ENCODE measurements around the gene ADARB2. TPM values are rescaled to one million over a fixed set of nuclear protein-coding genes. Genes with fewer than 3 reads are reported as not detected.

The ADARB2 gene
- polyA plus RNA-seq, 1 of the 3 experiments (the other 2 are of a cell fraction), result not detected

GRCh38 chr10:1134156-1134555, 603.2 kb downstream of the ADARB2 start:
- Histone ChIP-seq H3K4me2 (no peak overlapping the region), H3F3A (replicated peaks; ENCODE audit: insufficient read depth) (no peaks in the 10 kb centered on the region), H3K9me3 (no peaks in the 10 kb centered on the region), H2AFZ (ENCODE audit: low read depth) (no peak overlapping the region), H3K36me3 (replicated peaks in 1 of 2; ENCODE audit: control insufficient read depth in 1 of 2, insufficient read depth in 2 of 2, low read length in 1 of 2) (peaks cover 6 to 24% of the 10 kb centered on the region in 2 experiments), H3K4me1 (ENCODE audit: control insufficient read depth in 1 of 2, insufficient read depth in 2 of 2, low read depth in 1 of 2, low read length in 1 of 2) (no peaks in the 10 kb centered on the region), H3K4me3 (ENCODE audit: low read depth in 2 of 2, low read length in 1 of 2) (no peak overlapping the region), H4K20me1 (ENCODE audit: insufficient read depth) (no peaks in the 10 kb centered on the region), H3K27ac (ENCODE audit: low read depth in 2 of 2, low read length in 1 of 2) (no peak overlapping the region), H3K9me2 (no peaks in the 10 kb centered on the region), H3K9ac (no peak overlapping the region), H3K79me2 (ENCODE audit: insufficient read depth) (no peaks in the 10 kb centered on the region), H3K27me3 (ENCODE audit: insufficient read depth) (no peaks in the 10 kb centered on the region)
- POLR2A ChIA-PET, result no interaction called here
- TF ChIP-seq GABPA (IDR thresholded peaks at IDR 0.05; ENCODE audit: low read depth), result no peak
- TF ChIP-seq MXI1 (IDR thresholded peaks at IDR 0.05; ENCODE audit: low read depth, low read length), result no peak
- TF ChIP-seq RAD21 (IDR thresholded peaks at IDR 0.05; ENCODE audit: low read length), result no peak
- TF ChIP-seq TCF12 (IDR thresholded peaks at IDR 0.05), result no peak
- TF ChIP-seq FOXM1 (IDR thresholded peaks at IDR 0.05; ENCODE audit: low read depth), result no peak
- TF ChIP-seq, protein P1, sequence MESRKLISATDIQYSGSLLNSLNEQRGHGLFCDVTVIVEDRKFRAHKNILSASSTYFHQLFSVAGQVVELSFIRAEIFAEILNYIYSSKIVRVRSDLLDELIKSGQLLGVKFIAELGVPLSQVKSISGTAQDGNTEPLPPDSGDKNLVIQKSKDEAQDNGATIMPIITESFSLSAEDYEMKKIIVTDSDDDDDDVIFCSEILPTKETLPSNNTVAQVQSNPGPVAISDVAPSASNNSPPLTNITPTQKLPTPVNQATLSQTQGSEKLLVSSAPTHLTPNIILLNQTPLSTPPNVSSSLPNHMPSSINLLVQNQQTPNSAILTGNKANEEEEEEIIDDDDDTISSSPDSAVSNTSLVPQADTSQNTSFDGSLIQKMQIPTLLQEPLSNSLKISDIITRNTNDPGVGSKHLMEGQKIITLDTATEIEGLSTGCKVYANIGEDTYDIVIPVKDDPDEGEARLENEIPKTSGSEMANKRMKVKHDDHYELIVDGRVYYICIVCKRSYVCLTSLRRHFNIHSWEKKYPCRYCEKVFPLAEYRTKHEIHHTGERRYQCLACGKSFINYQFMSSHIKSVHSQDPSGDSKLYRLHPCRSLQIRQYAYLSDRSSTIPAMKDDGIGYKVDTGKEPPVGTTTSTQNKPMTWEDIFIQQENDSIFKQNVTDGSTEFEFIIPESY (IDR thresholded peaks at IDR 0.05; ENCODE audit: borderline replicate concordance, low read depth), result no peak
- TF ChIP-seq SMC3 (IDR thresholded peaks at IDR 0.05; ENCODE audit: low read depth, low read length), result no peak
- TF ChIP-seq SIN3A (IDR thresholded peaks at IDR 0.05; ENCODE audit: borderline replicate concordance, low read depth, low read length), result no peak
- TF ChIP-seq ELF1 (IDR thresholded peaks at IDR 0.05), result no peak
- TF ChIP-seq GATA2 (CRISPR knock-in tag; IDR thresholded peaks at IDR 0.05), result no peak
- no peak for TF ChIP-seq YY1 (IDR thresholded peaks at IDR 0.05; ENCODE audit: low read depth)
- no peak for TF ChIP-seq RCOR1 (IDR thresholded peaks at IDR 0.05; ENCODE audit: low read length)
- no peak for TF ChIP-seq FOXJ3 (CRISPR knock-in tag; IDR thresholded peaks at IDR 0.05)
- no peak for TF ChIP-seq RXRA (IDR thresholded peaks at IDR 0.05; ENCODE audit: borderline replicate concordance, low read depth)
- TF ChIP-seq POLR2AphosphoS5 (IDR thresholded peaks at IDR 0.05; ENCODE audit: low read depth, low read length), result no peak
- TF ChIP-seq, protein P2, sequence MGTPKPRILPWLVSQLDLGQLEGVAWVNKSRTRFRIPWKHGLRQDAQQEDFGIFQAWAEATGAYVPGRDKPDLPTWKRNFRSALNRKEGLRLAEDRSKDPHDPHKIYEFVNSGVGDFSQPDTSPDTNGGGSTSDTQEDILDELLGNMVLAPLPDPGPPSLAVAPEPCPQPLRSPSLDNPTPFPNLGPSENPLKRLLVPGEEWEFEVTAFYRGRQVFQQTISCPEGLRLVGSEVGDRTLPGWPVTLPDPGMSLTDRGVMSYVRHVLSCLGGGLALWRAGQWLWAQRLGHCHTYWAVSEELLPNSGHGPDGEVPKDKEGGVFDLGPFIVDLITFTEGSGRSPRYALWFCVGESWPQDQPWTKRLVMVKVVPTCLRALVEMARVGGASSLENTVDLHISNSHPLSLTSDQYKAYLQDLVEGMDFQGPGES (IDR thresholded peaks at IDR 0.05; ENCODE audit: low read depth, low read length), result no peak
- TF ChIP-seq CTCF (IDR thresholded peaks at IDR 0.05), result no peak
- TF ChIP-seq, protein P3, sequence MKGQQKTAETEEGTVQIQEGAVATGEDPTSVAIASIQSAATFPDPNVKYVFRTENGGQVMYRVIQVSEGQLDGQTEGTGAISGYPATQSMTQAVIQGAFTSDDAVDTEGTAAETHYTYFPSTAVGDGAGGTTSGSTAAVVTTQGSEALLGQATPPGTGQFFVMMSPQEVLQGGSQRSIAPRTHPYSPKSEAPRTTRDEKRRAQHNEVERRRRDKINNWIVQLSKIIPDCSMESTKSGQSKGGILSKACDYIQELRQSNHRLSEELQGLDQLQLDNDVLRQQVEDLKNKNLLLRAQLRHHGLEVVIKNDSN (IDR thresholded peaks at IDR 0.05; ENCODE audit: borderline replicate concordance, low read depth), result no peak
- WGBS (ENCODE audit: low lambda C conversion rate), result 76% methylated on average over 2 of the region's 2 CpGs
- CTCF ChIA-PET, result interaction anchor here (1.2 kb wide), 1 partner anchor 24 kb away, joined by 3 read pairs; no protein-coding TSS in a partner anchor
- no peak for DNase-seq
